SK-N-SH (cell line): Measurements from ENCODE around the gene CTSH. TPM values are rescaled to one million over a fixed set of nuclear protein-coding genes. Genes with fewer than 3 reads are reported as not detected.

Experiments used
- CTCF ChIA-PET: fragments of 300-600, 350-600 bp; formaldehyde crosslinking; extraction: SDS; loops from one replicate; lab custom pipeline; 2021; lab: Yijun Ruan, JAX
- POLR2A ChIA-PET: fragments of 350-600 bp; sonication (Branson Sonifier 250); formaldehyde crosslinking; extraction: SDS; loops from one replicate; lab custom pipeline; 2020; ENCODE audit warnings: antibody characterized with exemption, inconsistent platforms; lab: Yijun Ruan, JAX
- DNase-seq: peaks from one replicate; pipeline ENCODE4 v3.0.0; 2012
- H2AFZ ChIP-seq: fragments of 200-600 bp; sonication (generic); 2 replicates; pipeline ENCODE4 v1.8.1; 2016; ENCODE audit warnings: antibody characterized with exemption, mild to moderate bottlenecking, low read depth
- H3F3A ChIP-seq: fragments of 200-600 bp; sonication (generic); replicated peaks from 2 replicates; pipeline ENCODE3; 2016; ENCODE audit warnings: antibody characterized with exemption, mild to moderate bottlenecking; ENCODE audit not compliant: insufficient read depth
- H3K27ac ChIP-seq, 2 experiments: fragments of 200-500 bp in 1 of 2; fragments of 200-600 bp in 1 of 2; sonication (Bioruptor generic) in 1 of 2; sonication (generic), shearing (Covaris generic) in 1 of 2; 2 replicates each; pipeline versions ENCODE4 v1.5.1 to v1.6.1; 2014 to 2016; ENCODE audit warnings: low read depth in 2 of 2, inconsistent platforms in 1 of 2, low read length in 1 of 2, mild to moderate bottlenecking in 1 of 2, mixed read lengths in 1 of 2
- H3K27me3 ChIP-seq: fragments of 200-600 bp; sonication (generic), shearing (Covaris generic); 2 replicates; pipeline ENCODE4 v1.6.1; 2016; ENCODE audit warnings: mixed run types; ENCODE audit not compliant: insufficient read depth
- H3K36me3 ChIP-seq, 2 experiments: fragments of 200-500 bp in 1 of 2; fragments of 200-600 bp in 1 of 2; sonication (Bioruptor generic) in 1 of 2; sonication (generic) in 1 of 2; replicated peaks in 1 of 2; 2 replicates each; pipeline versions ENCODE3 to v1.5.1; 2014 to 2016; ENCODE audit warnings: low read length in 1 of 2, mild to moderate bottlenecking in 1 of 2; ENCODE audit not compliant: insufficient read depth in 2 of 2, control insufficient read depth in 1 of 2
- H3K4me1 ChIP-seq, 2 experiments: fragments of 200-500 bp in 1 of 2; fragments of 200-600 bp in 1 of 2; sonication (Bioruptor generic) in 1 of 2; sonication (generic), shearing (Covaris generic) in 1 of 2; 2 replicates each; pipeline versions ENCODE4 v1.5.1 to v1.6.1; 2014 to 2016; ENCODE audit warnings: low read depth in 1 of 2, low read length in 1 of 2, mixed run types in 1 of 2; ENCODE audit not compliant: insufficient read depth in 2 of 2, control insufficient read depth in 1 of 2
- H3K4me2 ChIP-seq: fragments of 200-600 bp; sonication (generic), shearing (Covaris generic); 2 replicates; pipeline ENCODE4 v1.6.1; 2017; ENCODE audit warnings: mixed run types
- H3K4me3 ChIP-seq, 2 experiments: fragments of 200-500 bp in 1 of 2; fragments of 200-600 bp in 1 of 2; sonication (Bioruptor generic) in 1 of 2; sonication (generic), shearing (Covaris generic) in 1 of 2; 2 replicates each; pipeline versions ENCODE4 v1.5.1 to v1.8.1; 2014 to 2016; ENCODE audit warnings: low read depth in 2 of 2, inconsistent platforms in 1 of 2, low read length in 1 of 2, mild to moderate bottlenecking in 1 of 2, mixed read lengths in 1 of 2, moderate library complexity in 1 of 2
- H3K79me2 ChIP-seq: fragments of 200-600 bp; sonication (generic); 2 replicates; pipeline ENCODE4 v1.8.1; 2017; ENCODE audit warnings: mild to moderate bottlenecking; ENCODE audit not compliant: insufficient read depth
- H3K9ac ChIP-seq: fragments of 200-600 bp; sonication (generic); 2 replicates; pipeline ENCODE4 v1.6.1; 2017; ENCODE audit warnings: mixed run types
- H3K9me2 ChIP-seq: fragments of 200-600 bp; sonication (generic); 2 replicates; pipeline ENCODE4 v1.6.1; 2017; ENCODE audit warnings: mixed run types
- H3K9me3 ChIP-seq: fragments of 200-600 bp; sonication (generic); 2 replicates; pipeline ENCODE4 v1.6.1; 2017; ENCODE audit warnings: mixed run types, mild to moderate bottlenecking, moderate library complexity
- H4K20me1 ChIP-seq: fragments of 200-600 bp; sonication (generic); 2 replicates; pipeline ENCODE4 v1.6.1; 2017; ENCODE audit warnings: mild to moderate bottlenecking, mixed run types; ENCODE audit not compliant: insufficient read depth
- CTCF ChIP-seq: fragments of 200-600 bp; sonication (generic); IDR thresholded peaks from 2 replicates; pipeline ENCODE4 v1.6.1; 2017; ENCODE audit warnings: antibody characterized with exemption, mild to moderate bottlenecking, moderate library complexity
- ELF1 ChIP-seq: IDR thresholded peaks from 2 replicates; pipeline ENCODE4 v1.4.0; 2012
- EP300 ChIP-seq, 2 experiments: IDR thresholded peaks; 2 replicates each; pipeline versions ENCODE4 v1.4.0 to v1.6.1; 2012; ENCODE audit warnings: borderline replicate concordance in 1 of 2, low read depth in 1 of 2, low read length in 1 of 2
- EZH2phosphoT487 ChIP-seq: fragments of 200-600 bp; sonication (generic); IDR thresholded peaks from 2 replicates; pipeline ENCODE4 v1.6.1; 2017; ENCODE audit warnings: low read depth, mixed run types, mild to moderate bottlenecking, antibody characterized with exemption, moderate library complexity, borderline replicate concordance
- GABPA ChIP-seq: IDR thresholded peaks from 2 replicates; pipeline ENCODE4 v1.4.0; 2012; ENCODE audit warnings: low read depth, mild to moderate bottlenecking
- IRF3 ChIP-seq: fragments of 150-350 bp; IDR thresholded peaks from 2 replicates; pipeline ENCODE4 v1.6.1; 2016; ENCODE audit warnings: mild to moderate bottlenecking, low read depth, low read length
- MAX ChIP-seq: IDR thresholded peaks from 2 replicates; pipeline ENCODE4 v1.4.0; 2012; ENCODE audit warnings: low read depth
- POLR2AphosphoS5 ChIP-seq: IDR thresholded peaks from 2 replicates; pipeline ENCODE4 v1.6.1; 2012; ENCODE audit warnings: low read depth, low read length
- RAD21 ChIP-seq: IDR thresholded peaks from 2 replicates; pipeline ENCODE4 v1.6.1; 2012; ENCODE audit warnings: mild to moderate bottlenecking, low read length
- RCOR1 ChIP-seq: fragments of 150-350 bp; IDR thresholded peaks from 2 replicates; pipeline ENCODE4 v1.6.1; 2017; ENCODE audit warnings: antibody characterized with exemption, low read length
- RFX5 ChIP-seq: IDR thresholded peaks from 2 replicates; pipeline ENCODE4 v1.6.1; 2012; ENCODE audit warnings: mild to moderate bottlenecking, improper control_type of control experiment, low read length
- RXRA ChIP-seq: IDR thresholded peaks from 2 replicates; pipeline ENCODE4 v1.4.0; 2012; ENCODE audit warnings: low read depth, mild to moderate bottlenecking, borderline replicate concordance
- SIN3A ChIP-seq: IDR thresholded peaks from 2 replicates; pipeline ENCODE4 v1.6.1; 2012; ENCODE audit warnings: low read depth, mild to moderate bottlenecking, low read length, moderate library complexity, borderline replicate concordance
- WGBS: methylation state at CpG from one replicate; pipeline ENCODE4 v1.1.6; 2017; ENCODE audit warnings: low lambda C conversion rate; 5-methylcytosine and 5-hydroxymethylcytosine counted together
- polyA plus RNA-seq, 3 experiments: library from polyadenylated mRNA; depleted of rRNA; stranded (reverse); fragments of >200 nt; gene quantifications; 2 replicates each; pipeline ENCODE4 v1.2.3, GENCODE V29; 2012

Gene CTSH
- polyA plus RNA-seq, 1 of the 3 experiments (the other 2 are of a cell fraction) = 22.7 TPM

GRCh38 chr15:78989701-78990240, 44.9 kb upstream of the CTSH start:
- POLR2A ChIA-PET = no interaction called here
- H3K9ac ChIP-seq = no peak overlapping the region
- H2AFZ ChIP-seq = no peak overlapping the region

More at GRCh38 chr15:78989701-78990240, 44.9 kb upstream of the CTSH start:
- H3K36me3 ChIP-seq = no peaks in the 10 kb centered on the region
- WGBS = 93% methylated on average over 9 of the region's 9 CpGs
- H3K4me2 ChIP-seq = no peak overlapping the region
- peaks cover 0 to 6% of the 10 kb centered on the region in 2 experiments; a peak in 2 of 4 replicates for H3K4me1 ChIP-seq
- no peak overlapping the region for H3K27ac ChIP-seq
- no peak overlapping the region for H3K4me3 ChIP-seq
- H3K9me3 ChIP-seq = no peaks in the 10 kb centered on the region
- DNase-seq = no peak
- H3F3A ChIP-seq = peaks cover 6% of the 10 kb centered on the region
- CTCF ChIA-PET = interaction anchor here (1.0 to 1.8 kb wide), 2 partner anchors 11 to 38 kb away, joined by 3 to 9 read pairs; no protein-coding TSS in a partner anchor
- no peaks in the 10 kb centered on the region for H3K79me2 ChIP-seq
- TF ChIP-seq POLR2AphosphoS5 = no peak
- TF ChIP-seq EZH2phosphoT487 = no peak
- TF ChIP-seq RAD21 = no peak
- TF ChIP-seq RXRA = no peak
- no peak for TF ChIP-seq CTCF
- TF ChIP-seq MAX = no peak
- TF ChIP-seq GABPA = no peak
- TF ChIP-seq ELF1 = no peak
- no peak for TF ChIP-seq EP300 (IDR thresholded peaks at IDR 0.05; ENCODE audit: borderline replicate concordance in 1 of 2, low read depth in 1 of 2, low read length in 1 of 2)
- no peak for TF ChIP-seq IRF3
- no peak for TF ChIP-seq RCOR1
- TF ChIP-seq SIN3A = no peak
- TF ChIP-seq RFX5 = no peak
- TF ChIP-seq, all 33 proteins: peak for 0
- Histone ChIP-seq H3K27me3 (no peaks in the 10 kb centered on the region), H3K9me2 (no peaks in the 10 kb centered on the region), H4K20me1 (no peaks in the 10 kb centered on the region)
